HG02870 (cell line): ENCODE data around the gene DTX1.

Source experiments
- ATAC-seq: cut with Tn5 transposase; IDR thresholded peaks from one replicate; pipeline ENCODE4 v1.9.1; 2021; ENCODE audit warnings: mild to moderate bottlenecking, moderate library complexity; ENCODE audit not compliant: unreplicated experiment

Gene DTX1

DNA sequence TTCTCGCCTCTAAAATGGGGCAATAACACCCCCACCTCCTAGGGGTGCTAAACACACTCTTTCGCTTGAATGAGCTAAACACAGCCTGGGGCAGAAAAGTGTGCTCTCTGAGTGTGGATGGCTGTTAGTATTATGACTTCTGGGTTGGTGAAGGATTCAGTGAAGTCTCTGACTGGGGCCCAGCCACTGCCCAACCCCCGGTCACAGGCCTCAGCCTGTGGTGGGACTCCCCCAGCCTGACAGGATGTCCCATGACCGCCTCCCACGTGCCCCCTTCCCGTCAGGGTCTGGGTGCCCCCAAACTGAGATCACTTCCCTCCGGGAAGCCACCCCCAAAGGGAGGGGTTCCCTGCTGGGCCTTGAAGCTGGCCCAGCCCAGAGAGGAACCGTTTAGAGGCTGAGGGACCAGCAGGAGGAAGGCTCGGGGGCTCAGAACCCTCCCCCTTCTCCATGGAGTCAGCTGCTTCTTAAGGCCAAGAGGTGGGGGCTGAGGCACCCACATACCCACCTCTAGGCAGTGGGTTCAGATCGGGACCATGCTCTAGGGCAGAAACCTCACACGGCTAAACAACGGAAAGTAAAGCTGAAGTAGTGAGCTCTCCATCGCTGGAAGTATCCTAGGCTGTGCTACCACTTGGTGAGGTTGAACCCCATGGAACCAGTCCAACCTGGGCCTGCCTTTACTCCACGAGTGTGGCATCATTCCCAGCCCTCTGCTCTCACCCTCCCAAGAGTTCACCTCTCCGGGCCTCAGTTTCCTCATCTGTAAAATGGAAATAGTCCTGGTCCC is 13.8 kb downstream of the DTX1 start:
- ATAC-seq: peak; percentile 45

DNA sequence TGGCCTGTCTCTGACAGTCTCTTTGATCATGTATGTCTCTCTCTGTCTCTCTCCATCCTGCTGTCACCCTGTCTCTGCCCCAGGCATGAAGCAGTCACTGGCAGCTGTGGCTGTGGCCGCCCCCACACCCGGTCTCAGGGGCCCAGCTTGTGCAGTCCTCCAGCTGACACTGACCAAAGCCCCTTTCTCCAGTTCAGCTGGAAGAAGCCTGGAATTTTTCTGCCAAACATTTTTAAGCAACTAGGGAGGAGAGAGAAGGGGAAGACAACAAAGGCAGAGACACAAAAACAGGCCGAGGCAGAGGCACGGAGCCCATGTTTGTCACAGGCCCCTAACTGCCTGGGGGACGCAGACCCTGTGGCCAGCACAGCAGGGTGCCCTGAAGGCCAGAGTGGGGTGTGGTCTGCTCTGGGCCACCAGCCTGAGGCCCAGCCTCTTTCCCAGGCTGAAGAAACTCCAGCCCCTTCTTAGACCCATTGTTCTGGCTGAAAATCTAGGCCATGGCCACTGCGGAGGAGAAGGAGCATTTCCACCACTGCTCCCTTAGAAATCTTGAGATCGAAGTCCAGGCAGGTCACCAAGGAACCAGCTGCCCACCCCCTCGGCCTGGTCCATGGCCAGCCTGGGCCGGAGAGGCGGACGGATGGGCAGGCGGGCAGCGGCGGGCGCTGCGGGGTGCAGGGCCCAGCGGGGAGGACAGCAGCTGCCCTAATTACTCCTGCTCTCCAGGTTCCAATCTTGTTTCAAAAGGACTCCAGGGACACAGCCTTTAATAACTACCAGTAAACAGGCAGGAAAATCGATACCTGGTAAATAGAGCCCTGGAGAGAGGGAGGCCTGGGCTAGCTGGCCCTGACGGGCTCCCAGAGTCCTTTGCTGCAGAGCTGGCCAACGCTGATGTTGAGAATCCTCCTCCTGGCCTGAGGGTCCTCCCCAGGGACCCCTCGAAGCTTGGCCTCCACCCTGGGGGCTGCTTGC is 14.9 kb downstream of the DTX1 start:
- ATAC-seq: no peak

DNA sequence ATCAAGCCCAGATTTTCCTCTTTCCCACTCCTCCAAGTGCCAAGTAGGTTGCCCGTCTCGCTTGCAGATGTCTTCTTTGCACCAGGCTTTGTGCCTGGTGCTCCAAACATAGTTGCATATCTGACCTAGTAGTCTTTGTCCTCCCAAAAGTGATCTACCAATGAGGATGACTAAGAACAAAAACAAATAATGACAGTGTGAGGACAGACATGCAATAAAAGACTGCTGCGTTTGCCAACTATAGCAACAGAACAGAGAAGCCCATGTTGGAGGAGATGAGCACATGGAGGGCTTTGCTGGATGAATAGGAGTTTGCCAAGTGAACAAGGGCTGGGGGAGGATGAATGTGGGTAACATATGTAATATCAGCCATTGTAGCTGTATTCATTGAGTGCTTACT is 15.6 kb downstream of the DTX1 start:
- no peak for ATAC-seq

DNA sequence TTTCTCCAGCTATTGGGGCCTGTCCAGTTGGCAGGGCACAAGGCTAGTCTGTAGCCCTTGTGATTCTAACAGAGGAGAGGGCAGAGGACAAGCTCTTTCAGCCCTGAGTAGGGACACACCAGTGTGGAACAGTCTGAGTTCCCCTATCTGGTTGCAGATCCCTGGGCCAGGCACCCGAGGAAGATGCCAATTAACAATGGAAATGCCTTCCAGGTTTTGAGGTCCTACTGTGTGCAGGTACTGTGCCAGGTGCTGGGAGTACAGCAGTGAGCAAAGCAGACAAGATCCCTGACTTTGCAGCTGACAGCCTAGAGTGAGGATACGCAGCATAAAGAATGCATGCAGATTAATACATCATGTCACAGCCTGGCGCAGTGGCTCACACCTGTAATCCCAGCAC is 17.1 kb downstream of the DTX1 start:
- no peak for ATAC-seq

DNA sequence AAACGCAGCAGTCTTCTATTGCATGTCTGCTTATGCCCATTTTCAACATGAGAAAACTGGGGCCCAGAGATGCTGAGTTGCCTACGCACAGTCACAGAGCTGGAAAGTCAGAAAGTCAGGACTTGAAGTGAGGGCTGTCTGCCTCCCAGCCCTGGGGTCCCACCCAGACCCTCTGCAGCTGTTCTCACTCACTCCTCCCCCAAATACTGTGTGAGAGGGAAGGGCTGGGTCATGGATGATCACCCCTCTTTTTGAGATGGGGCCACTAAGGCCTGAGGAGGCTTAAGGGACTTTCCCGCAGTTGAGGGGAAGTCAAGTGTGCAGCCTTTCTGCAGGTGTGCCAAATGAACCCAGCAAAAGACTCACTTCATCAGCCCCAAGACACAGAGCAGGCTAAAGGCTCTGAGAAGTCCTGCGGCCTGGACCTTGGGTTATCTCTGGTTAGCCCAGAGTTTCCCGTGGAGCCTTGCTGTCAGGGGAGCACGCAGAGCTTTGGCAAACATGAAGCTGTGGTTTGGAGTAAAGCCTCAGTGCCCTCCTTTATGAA is 18.7 kb downstream of the DTX1 start:
- ATAC-seq: peak; percentile 91

DNA sequence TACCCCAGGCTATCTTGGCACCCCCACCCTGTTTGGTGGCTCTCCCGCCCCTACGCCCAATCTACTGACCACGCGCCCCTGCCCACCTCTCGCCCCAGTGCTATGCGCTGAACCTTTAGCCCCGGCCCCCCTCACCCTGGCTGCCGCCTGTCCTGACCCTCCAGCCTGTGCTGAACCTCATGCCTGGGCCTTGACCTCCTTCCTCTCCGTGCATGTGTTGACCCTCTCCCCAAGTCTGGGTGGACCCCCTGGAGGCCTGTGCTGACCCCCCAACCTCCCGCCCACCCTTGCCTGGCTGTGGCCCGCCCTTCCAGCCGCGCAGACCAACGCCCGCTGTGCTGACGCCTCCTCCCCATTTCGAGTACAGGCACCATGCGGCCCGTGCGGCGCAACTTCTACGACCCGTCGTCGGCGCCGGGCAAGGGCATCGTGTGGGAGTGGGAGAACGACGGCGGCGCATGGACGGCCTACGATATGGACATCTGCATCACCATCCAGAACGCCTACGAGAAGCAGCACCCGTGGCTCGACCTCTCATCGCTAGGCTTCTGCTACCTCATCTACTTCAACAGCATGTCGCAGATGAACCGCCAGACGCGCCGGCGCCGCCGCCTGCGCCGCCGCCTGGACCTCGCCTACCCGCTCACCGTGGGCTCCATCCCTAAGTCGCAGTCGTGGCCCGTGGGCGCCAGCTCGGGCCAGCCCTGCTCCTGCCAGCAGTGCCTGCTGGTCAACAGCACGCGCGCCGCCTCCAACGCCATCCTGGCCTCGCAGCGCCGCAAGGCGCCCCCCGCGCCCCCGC is 20.7 kb downstream of the DTX1 start:
- no peak for ATAC-seq

DNA sequence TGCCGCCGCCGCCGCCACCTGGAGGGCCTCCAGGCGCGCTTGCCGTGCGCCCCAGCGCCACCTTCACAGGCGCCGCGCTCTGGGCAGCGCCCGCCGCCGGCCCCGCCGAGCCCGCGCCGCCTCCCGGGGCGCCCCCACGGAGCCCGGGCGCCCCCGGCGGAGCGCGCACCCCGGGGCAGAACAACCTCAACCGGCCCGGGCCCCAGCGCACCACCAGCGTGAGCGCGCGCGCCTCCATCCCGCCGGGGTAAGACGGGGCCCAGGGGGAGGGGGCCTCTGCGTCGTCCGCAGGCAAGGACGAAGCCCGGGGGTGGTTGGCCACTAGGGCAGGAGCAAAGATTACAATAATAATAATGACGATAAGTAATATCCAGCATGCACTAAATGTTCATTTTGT is 21.3 kb downstream of the DTX1 start:
- ATAC-seq: no peak

DNA sequence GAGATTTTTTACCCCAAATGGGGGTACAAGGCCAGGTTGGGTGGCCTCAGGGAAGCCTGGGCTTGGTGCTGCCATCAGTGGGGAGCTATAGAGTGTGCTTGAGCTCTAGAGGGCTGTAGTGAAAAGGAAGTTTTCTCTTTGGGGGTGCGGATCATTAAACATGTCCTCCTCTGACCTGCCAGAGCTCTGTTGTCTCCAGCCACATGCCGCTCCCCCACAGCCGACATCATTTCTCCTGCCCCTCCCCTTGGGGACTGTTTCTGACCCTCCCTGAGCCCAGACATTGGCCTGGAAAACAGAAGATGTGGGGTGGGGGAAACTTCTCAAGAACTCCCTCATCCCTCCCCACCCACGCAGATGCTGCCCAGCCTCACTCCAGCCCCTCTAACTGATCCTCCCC is 25.3 kb downstream of the DTX1 start:
- ATAC-seq: no peak

DNA sequence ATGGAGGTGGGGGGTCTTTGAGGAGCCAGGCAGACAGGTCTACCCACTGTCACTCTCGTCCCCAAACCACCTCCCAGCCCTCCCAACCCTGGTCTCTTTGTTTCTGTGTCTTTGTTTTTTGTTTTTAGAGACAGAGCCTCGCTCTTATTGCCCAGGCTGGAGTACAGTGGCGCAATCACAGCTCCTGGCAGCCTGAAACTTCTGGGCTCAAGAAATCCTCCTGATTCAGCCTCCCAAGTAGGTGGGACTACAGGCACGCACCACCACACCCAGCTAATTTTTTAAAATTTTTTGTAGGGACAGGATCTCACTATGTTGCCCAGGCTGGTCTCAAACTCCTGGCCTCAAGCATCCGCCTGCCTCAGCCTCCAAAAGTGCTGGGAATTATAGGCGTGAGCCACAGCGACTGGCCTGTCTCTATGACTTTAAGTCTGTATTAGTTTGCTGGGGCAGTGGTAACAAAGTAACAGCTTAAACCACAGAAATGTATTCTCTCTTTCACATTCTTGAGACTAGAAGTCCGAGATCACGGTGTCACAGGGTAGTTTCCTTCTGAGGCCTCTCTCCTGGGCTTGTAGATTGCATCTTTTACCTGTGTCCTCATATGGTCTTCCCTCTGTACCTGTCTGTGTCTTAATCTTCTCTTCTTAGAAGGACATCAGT is 26.1 kb downstream of the DTX1 start:
- no peak for ATAC-seq

DNA sequence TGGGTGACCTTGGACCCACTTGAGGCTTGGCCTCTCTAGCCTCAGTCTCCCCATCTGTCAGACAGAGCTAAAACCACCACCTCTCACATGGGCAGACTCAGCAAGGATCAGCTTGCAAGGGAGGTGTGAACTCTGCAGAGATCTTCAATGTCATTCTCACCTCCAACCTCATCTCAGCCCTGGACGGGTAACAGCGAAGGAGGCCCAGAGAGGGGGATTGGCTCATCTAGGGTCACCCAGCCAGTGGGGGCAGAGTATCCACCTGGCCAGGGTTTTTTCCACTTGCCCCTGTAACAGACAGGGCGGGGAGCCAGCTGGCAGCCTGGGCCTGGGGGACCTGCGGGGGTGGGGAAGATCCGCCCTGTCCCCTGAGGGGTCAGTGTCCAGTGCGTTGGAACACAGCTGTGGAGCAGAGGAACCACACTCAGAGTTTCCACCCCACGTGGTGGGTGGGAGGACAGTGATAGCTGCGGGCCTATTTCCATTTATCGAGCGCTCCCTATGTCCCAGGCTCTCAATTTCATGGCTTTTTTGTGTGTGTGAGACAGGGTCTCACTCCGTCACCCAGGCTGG is 27.4 kb downstream of the DTX1 start:
- ATAC-seq: no peak

DNA sequence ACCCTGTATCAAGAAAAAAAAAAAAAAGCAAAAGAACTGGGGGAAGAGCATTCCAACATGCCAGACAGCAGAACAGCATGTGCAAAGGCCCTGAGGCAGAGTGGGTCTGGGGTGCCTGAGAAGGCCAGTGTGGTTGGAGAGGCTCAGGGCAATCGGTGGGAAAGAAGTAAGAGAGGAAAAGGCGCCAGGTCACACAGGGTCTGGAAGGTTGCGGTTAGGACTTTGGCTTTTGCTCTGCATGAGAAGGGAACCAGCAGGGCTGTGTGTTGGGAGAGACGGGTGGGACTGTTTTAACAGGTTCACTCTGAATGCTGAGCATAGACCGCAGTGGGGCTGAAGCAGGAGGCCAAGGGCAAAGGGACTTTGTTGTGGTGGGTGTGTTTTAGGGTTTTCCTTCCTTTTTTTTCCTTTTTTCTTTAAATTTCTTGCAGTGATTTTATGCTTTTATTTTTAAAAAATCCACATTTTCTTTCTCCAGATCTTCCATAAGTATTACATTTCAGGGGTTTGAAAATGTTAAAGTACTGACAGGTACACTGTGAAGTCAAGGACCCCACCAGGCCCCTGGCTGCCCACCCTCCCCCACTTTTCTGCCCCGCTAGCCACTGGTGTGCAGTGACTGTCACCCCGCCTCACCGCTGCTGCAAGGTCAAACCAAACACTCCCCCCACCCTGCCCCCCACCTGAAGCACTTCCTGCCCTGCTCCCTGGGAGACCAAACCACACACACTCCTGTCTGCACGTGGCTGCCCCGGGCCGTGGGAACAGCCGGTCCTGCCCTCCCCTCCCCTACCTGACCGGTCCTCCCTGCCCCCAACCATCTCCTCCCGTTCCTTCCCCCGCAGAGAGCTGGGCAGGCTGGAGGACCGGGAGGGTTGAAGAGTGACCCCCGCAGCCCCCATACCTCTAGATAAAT is 30.0 kb downstream of the DTX1 start:
- no peak for ATAC-seq

DNA sequence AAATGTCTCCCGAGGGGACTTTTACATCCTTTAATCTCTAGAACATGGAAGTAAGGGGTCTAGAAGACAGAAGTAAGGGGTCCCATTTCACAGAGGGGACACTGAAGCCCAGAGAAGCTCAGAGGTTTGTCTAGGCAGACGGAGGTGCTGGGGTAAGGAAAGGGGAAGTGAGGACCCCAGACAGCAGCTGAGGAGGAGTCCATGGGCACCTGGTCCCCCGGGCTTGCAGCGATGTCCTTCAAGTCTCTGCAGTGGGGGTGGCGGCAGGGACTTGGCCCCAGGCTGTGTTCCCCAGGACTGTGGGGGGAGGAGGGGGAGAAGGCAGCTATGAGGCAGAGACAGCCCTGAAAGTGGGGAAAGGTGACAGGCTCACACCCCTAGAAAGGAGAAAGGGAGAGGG is 30.7 kb downstream of the DTX1 start:
- no peak for ATAC-seq

DNA sequence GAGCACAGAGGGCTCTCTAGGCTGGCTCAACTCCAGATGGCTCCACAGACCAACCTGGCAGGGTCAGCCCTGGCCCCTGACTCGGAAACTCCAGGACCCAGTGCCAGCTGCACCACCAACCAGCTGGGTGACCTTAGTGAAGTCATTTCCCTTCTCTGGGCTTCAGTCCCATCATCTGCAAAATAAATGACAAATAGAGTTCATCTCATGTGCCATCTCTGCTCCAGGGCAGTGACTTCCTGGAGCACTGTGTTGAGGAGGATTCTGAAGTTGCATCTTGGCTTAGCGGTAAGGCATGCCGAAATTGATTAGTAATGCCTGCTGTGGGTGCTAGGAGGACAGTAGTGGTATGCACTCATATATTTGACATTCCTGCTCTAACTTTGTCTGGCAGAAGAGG is 31.5 kb downstream of the DTX1 start:
- no peak for ATAC-seq

DNA sequence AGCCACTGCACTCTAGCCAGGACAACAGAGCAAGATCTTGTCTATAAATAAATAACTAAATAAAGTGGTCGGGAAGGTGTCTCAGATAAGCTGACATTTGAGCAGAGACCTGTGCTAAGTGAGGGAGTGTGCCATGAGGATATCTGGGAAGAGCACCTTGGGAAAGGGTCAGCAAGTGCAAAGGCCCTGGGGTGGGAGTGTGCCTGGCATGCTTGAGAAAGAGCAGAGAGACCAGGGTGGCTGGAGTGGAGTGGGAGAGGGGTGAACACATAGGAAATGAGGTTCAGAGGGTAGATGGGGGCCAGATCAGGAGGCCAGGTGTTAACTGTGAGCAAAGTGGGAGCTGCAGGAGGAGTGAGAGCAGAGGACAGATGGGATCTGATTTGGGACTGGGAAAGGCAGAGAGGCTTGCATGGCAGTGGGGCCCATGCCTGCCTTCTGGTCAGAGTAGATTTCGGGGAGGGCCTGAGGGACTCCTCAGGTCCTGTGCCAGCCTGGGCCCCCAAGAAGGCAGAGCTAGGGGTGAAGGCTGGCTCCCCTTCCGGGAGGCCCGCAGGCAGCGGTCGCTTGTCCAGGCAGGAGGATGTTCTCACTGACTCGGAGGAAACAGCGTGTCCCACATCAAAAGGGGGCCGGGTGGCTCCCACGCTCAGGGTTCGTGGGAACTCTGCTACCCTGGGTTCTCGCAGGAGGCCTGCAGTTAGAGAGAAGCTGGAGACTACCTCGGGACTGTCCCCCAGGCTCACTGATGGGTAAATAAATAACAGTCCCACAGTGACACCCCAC is 32.6 kb downstream of the DTX1 start:
- no peak for ATAC-seq

DNA sequence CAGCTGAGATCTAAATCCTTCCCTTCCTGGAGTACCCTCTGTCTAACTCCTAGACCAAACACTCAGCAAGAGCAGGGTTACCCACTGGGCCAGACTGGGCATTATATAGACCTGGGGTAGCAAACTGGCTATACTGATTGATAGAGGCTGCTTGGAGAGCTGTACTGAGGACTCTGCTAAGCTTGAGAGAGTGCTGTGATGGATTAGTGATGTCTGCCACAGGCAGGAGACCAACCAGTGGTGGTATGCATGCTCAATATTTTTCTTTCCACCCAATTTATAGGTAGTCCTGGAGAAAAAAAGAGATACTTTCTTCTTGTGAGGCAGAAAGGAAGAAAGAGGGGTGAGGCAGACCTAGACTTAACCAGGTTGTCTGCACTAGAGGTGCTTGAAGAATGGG is 33.3 kb downstream of the DTX1 start:
- ATAC-seq: no peak

DNA sequence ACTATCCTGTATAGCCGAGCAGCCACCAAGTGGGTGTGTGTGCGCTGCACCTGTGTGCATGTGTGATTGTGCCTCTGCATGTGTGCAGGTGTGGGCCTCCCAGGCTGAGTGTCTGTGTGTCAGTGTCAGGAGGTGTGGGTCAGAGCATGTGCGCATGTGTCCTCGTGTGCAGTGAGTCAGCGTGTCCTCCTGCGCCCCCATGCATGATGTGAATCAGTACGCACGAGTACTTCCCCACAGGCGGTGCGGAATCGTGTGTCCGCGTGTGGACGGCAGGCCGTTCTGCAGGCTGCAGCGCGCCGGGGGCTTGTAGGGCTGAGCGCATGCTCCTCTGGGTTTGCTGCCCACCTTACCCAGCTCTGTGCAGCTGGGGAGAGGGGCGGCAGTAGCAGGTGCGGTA is 34.2 kb downstream of the DTX1 start:
- ATAC-seq: no peak

DNA sequence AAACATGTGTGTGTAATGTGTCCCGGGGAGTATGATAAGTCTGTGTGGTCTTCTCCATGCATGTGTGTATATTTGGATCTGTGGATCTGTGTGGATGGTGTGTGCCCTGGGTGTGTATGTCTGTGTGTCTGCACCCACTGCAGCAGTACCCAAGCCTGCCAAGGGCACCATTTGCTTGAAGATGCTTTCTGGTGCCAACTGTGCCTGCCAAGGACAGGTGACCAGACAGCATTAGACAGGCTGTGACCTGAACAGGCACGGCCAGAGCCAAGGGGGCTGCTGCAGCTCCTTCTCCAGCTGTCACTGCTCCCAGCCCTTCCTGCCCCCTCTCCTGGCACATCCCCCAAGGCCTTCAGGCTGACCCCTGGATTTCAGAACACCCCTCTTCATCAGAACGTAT is 35.0 kb downstream of the DTX1 start:
- ATAC-seq: no peak
